ENCODE measurements around the gene ANKRD30A.
"Not testable (repeated sequence)": the region's sequence is repeated elsewhere in the genome, so short reads cannot be mapped to it uniquely, and the experiment has no call there.

ANKRD30A gene, protein sequence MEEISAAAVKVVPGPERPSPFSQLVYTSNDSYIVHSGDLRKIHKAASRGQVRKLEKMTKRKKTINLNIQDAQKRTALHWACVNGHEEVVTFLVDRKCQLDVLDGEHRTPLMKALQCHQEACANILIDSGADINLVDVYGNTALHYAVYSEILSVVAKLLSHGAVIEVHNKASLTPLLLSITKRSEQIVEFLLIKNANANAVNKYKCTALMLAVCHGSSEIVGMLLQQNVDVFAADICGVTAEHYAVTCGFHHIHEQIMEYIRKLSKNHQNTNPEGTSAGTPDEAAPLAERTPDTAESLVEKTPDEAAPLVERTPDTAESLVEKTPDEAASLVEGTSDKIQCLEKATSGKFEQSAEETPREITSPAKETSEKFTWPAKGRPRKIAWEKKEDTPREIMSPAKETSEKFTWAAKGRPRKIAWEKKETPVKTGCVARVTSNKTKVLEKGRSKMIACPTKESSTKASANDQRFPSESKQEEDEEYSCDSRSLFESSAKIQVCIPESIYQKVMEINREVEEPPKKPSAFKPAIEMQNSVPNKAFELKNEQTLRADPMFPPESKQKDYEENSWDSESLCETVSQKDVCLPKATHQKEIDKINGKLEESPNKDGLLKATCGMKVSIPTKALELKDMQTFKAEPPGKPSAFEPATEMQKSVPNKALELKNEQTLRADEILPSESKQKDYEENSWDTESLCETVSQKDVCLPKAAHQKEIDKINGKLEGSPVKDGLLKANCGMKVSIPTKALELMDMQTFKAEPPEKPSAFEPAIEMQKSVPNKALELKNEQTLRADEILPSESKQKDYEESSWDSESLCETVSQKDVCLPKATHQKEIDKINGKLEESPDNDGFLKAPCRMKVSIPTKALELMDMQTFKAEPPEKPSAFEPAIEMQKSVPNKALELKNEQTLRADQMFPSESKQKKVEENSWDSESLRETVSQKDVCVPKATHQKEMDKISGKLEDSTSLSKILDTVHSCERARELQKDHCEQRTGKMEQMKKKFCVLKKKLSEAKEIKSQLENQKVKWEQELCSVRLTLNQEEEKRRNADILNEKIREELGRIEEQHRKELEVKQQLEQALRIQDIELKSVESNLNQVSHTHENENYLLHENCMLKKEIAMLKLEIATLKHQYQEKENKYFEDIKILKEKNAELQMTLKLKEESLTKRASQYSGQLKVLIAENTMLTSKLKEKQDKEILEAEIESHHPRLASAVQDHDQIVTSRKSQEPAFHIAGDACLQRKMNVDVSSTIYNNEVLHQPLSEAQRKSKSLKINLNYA (N-terminal part only)

DNA sequence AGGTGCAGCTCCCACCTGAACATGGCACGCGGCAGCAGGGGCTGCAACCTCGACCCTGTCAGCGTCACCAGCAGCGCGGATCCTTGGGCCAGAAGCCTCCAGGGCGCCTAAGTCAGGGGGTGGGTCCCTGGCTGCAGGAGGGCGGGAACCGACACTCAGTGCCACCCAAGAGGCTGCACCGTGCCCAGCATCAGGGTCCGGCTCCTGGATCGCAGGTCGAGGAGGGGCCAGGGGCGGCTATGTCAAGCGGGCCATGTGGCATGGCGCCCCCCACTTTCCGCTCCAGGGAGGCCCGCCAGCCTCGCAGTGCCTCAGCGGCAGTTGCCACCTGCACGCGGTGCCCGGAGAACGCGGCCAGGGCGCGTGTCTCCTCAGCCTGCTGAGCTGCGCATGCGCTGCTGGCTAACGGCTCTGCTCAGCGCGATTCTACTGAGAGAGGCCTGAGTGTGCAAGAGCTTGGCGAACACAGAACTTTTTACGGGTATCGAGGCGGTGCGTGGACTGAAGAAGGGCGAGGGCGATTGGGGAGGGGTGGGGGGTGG is at the start of gene ANKRD30A:
TSS of gene ANKRD30A (plus strand) at position 408 of the 542 bp plus-strand sequence. CDS start 190 bp downstream, outside the sequence.
- no peak for DNase-seq

DNA sequence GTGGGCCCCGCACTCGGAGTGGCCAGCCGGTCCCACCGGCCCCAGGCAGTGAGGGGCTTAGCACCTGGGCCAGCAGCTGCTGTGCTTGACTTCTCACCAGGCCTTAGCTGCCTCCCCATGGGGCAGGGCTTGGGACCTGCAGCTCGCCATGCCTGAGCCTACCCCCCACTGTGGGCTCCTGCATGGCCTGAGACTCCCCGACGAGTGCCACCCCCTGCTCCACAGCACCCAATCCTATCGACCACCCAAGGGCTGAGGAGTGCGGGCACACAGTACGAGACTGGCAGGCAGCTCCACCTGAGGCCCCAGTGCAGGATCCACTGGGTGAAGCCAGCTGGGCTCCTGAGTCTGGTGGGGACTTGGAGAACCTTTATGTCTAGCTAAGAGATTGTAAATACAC is 49.3 kb upstream of the ANKRD30A start:
- DNase-seq = not testable (repeated sequence)

DNA sequence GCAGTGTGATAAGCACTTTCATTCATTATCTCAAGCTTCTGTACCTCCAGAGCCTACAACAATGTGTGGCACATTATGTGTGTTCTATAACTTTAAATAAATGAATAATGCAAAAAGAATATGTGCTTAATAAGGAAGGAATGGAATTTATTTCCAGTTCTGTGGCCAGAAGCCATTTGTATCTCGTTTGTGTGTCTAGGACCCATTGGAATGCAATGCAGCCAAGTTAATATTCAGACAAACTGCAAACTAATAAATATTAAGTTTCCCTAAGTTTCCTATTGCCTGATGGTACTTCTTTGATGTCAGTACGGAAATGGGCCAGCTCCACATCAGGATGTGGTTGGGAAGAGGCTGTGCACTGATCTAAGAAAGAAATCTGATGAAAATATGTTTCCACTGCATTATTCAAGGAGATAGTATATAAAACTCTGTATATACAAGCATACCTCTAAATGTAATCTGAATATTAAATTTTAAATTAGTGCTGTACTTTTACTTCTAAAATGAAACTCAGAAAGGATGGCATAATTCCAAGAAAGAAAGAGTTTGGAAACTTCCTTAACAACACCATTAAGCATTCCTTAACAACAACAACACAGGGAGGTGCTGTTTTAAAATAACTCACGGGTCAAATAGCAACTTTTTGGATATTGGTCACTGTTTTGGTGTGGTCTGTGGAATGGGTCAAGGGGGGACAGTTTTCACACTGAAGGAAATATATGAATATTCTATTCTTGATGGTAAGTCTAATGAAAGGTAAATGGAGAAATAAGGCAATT is 29.4 kb upstream of the ANKRD30A start:
- DNase-seq = no peak

DNA sequence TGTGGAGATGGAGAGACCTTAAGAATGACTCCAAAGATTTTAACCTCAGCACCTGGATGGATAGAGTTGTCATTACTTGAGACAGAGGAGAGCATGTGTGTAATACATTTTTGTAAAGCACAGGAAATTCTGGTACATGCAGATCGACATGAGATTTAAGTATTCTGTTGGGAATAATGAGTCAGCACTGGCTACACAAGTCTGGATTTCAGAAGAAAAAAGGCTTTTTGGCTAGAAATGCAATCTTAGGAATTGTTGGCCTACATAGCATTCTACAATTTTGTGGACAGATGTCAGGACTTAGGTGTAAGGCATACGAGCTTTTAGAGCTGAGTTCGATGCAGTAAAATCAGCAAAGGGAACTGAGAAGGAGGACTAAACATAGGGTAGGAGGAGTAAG is 24.1 kb upstream of the ANKRD30A start:
- DNase-seq = no peak

DNA sequence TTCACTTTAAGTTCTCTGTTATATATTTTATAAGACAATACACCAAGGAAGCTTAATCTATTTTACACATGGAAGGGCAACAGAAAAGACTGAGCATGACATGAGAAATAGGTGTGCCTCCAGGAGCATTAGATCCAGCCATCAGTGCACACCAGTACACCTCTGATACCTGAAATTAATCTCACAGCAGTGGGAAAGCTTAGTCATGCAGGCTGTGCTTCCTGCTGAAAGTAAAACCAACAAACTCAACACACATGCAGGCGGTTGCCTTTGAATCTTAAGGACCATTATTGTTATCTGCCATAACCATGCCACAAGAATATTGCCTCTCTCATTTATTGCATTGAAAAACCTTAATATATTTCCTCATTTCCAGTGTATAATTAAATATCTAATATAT is 16.4 kb upstream of the ANKRD30A start:
- no peak for DNase-seq

DNA sequence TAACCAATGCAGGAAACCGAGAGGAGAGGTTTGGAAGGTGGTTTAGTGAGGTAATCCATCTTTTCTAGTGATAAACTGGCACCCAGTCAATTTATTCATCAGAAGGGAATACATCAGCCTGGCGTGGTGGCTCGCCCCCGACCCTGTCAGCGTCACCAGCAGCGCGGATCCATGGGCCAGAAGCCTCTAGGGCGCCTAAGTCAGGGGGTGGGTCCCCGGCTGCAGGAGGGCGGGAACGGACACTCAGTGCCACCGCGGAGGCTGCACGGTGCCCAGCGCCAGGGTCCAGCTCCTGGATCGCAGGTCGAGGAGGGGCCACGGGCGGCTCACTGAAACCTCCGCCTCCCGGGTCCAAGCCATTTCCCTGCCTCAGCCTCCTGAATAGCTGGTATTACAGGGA is 866 bp upstream of the ANKRD30A start:
- DNase-seq = no peak

DNA sequence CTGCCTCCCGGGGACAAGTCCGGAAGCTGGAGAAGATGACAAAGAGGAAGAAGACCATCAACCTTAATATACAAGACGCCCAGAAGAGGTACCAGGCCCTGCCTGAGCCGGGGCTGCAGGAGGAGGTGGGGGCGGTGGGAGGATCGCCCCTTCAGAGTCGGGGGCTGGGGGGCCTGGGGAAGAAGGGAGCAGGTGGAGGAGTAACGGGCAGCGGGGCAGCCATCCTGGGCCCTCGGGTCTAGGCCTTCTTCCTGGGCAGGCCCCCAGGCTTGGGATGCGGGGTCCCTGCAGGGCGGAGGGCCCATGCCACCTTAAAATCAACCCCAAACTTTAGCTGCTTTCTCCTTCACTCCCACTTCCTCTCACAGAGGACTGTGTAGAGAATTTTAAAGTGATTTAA is 523 bp downstream of the ANKRD30A start:
- DNase-seq = no peak

DNA sequence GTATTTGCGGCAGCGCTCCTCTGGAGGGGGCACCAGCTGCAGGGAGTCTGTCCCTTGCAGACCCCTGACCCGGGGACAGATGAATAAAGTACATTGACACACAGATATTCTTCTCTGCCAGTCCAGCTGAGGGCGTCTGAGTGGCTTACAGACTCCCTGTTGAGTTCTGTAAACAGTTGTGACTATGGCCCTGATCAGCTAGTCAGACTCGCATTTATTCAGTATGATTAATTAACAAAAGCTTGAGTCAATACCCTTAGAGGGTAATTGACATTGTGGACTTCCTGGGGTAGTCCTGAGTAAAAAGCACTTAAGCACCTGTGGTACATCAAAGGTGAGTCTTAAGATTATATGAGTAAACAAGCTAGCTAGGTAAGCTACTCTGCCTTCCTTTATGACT is 21.0 kb downstream of the ANKRD30A start:
- DNase-seq = no peak

DNA sequence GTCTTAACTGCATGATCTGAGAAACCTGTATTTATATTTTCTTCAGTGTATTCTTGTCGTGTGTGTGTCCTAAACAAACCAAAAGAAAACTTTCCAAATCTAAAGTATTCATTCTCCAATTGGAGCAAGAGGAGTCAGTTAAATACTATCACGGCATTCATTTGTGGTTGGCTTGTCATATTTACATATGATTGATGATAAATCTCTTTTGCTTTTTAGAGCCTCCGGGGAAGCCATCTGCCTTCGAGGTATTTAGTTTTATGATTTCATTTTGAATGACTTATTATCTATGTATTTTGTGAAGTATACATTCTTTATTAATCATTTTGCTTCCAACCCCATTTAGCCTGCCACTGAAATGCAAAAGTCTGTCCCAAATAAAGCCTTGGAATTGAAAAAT is 37.0 kb downstream of the ANKRD30A start:
- not testable (repeated sequence) for DNase-seq

DNA sequence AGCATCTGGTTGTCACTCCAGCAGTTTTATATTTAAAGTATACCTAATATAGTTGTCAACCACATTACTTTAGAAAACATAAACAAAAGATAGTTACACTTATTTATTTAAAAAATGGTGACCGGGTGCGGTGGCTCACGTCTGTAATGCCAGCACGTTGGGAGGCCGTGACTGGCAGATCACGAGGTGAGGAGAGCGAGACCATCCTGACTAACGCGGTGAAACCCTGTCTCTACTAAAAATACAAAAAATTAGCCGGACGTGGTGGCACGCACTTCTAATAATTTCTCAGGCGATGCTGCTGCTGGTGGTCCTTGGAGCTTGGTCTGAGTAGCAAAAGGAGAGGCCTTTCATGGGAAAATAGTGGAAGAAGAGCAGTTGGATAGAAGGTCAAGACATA is 46.5 kb downstream of the ANKRD30A start:
- not testable (repeated sequence) for DNase-seq

DNA sequence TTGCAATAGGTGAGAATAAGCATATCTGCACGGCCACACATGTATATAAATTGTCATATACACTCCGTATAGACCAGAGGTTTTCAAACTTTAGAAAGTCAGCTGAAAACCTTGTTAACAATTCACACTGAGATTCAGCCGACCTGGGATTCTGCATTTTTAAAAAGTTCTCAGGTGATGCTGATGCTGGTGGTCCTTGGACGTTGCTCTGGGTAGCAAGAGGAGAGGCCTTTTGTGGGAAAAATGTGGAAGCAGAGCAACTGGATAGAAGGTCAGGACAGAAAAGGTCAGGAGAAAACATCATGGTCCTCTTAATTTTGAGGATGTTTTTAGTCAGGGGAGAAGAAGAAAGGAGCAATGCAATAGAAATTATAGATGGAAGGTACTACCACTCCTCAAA is 52.9 kb downstream of the ANKRD30A start:
- not testable (repeated sequence) for DNase-seq

DNA sequence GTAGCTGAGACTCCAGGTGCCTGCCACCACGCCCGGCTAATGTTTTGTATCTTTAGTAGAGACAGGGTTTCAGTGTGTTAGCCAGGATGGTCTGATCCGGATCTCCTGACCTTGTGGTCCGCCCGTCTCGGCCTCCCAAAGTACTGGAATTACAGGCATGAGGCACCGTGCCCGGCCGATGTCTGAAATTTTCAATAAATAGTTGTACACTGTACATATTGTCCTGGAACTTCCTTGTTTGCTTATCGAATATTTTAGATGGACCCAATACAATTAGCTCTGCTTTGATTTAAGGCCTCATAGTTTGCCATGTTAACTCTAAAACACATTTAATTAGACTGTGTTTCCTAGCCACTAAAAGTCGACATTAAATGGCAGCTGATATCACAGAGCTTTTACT is 57.3 kb downstream of the ANKRD30A start:
- DNase-seq = not testable (repeated sequence)

DNA sequence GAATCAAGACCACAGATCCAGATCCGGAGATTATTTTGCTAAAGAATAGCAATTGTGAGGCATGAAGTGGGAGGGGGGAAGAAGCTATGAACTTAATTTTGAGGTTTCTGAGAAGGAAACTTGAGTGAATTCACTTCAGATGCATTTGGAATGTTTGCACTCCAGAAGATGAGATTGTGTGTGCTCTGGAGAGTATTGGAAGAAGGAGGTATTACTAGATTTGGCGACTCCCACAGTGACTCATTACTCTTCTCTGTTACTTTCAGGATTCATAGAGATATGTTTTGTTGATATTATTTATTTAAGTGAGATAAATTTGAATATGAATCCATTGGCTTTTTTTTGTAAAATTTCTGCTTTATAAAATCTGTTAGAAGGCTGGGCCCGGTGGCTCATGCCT is 80.7 kb downstream of the ANKRD30A start:
- DNase-seq = no peak

DNA sequence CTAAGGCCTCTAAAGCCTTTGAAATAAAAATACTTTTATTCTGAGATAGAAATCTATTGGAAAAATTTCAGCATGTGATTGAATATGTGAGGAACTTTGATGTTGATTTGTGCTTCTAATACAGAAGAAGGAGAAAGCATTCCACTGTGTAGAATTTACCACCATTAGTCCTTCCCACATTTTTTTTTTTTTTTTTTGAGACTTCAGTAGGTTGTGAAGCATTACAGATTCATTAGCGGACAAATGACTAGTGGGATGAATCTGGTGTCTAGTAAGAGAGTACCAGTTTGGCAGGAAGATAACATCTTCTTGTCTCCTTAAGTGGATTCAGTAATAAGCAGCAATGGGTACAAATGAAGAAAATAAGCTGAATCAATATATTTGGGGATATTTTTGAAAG is 95.5 kb downstream of the ANKRD30A start:
- no peak for DNase-seq

DNA sequence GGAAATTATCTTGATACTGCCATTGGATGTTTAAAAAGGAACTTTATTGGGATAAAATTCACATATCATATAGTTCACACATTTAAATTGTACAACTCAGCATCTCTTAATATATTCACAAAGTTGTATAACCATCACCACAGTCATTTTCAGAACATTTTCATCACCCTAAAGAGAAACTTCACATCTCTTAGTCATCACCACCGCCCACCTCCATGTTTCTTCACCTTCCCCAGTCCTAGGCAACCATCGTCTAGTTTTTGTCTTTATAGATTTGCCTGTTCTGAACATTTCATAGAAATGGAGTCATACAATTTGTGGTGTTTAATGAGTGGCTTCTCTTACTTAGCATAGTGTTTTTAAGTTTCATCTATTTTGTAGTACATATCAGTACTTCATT is 96.6 kb downstream of the ANKRD30A start:
- no peak for DNase-seq

DNA sequence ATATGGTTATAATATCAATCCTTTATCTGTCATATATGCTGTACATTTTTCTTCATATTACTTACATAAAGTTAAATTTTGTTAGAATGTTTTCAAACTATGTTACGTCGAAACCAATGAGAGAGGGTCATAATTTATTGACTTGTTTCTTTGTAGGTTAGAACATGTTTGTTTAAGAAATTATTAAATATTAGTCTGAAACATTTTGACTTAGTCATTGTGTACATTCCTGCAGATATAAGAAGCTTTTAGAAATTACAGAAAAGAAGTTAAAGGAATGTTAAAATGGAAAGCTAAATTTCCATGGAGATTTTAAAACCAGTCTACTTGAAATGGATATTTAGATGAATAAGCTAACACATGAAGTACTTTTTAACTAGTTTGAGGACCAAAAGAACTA is 99.8 kb downstream of the ANKRD30A start:
- DNase-seq = no peak

DNA sequence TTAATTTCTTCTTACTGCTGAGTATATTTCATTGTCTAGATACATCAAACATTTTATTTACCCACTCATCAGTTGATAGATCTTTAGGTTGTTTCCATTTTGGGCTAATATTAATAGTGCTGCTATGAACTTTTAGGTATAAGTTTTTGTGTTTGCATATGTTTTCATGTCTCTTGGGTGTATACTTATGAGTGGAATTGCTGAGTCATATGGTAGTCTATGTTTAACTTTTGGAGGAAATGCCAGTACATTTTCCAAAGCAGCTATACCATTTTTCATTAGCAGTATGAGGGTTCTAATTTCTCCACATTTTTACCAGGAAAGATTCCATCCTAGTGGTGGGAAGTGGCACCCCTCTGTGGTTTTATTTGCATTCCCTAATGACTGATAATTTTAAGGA is 101.1 kb downstream of the ANKRD30A start:
- DNase-seq = no peak

DNA sequence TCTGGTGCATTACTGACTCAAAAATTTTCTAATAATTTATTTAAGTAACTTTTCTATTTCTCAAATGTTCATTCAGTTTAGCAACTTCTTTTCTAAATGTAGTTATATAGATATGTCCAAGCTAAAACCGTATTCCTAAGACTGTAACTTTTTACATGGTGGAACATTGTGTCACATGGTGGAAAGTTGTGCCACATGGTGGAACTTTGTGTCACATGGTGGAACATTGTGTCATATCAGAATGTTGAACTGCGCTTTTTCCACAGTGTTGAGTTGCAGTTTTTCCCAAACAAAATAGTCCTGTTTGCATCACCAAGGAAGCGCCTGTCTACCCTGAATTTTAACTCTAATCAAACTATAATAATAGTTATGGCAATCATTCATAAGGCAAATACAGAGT is 109.3 kb downstream of the ANKRD30A start:
- no peak for DNase-seq

DNA sequence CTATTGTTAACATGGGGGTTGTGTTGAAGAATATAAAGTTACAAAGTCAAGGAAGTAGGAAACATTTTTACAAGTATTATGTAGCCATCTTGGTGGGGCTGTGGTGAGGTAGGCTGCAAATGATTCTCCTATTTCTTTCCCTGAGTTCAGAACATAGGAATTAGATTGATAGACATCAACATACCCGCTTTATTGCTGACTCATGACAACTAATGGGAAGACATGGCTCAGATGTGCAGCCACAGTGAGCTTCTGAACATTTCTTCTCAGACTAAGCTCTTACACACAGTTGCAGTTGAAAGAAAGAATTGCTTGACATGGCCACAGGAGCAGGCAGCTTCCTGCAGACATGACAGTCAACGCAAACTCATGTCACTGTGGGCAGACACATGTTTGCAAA is 110.7 kb downstream of the ANKRD30A start:
- DNase-seq = no peak

DNA sequence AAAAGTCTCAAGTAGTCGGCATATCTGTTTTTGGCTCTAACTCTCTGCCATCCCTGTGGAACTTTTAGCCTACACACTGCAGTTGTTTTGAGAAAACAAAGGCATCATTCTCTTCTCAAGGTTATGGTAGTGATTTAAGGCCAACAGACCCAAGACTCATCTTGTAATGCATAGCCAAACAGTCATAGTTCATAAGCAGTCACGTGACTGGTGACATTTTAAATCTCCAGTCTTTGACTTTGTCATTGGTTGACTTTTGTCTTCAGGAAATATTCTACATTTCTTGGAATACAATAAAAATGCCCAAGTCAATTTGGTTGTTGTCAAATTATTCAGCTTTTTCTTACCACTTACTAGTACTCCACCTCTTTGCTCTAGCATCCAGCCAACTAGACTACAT is 114.8 kb downstream of the ANKRD30A start:
- no peak for DNase-seq

DNA sequence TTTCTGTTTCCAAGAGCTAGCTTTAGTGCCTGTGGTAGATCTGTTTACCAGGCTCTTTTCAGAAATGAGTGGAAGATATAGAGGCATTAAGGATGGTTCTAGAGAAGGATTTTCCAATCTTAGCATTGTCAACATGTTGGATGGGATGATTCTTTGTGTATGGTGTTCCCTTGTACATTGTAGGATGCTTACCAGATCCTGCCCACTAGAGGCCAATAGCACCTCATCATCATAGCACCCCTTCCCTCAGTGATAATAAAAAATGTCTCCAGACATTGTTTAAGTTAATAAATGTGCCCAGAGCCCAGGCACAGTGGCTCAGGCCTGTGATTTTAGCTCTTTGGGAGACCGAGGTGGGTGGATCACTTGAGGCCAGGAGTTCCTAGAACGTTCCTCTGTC is 121.2 kb downstream of the ANKRD30A start:
- no peak for DNase-seq

DNA sequence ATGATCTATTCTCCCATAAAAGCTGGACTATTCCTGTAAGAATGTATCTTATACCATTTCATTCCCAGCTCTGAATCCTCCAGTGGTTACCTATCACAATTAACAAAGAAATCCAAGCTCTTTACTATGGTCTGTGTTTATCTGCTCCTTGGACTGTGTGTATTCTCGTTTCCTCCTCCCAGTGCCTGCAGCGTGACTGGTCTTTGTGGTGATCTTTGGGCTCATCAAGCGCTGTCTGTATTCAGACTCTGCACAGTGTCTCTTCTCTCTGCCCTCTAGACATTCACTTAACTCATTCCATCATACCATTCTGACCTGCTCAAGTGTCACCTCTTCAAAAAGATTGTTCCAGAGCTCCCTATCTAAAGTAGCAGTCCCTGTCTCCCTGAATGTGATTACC is 130.4 kb downstream of the ANKRD30A start:
- DNase-seq = not testable (repeated sequence)
